HCT116 (cell line): ENCODE results near the gene SLC25A51. TPM values are rescaled to one million over a fixed set of nuclear protein-coding genes. Genes with fewer than 3 reads are reported as not detected.

Experiments
- ATAC-seq: fragments of 200-7000 bp; cut with Tn5 transposase; 2 replicates; pipeline ENCODE4 v1.9.1; 2020; ENCODE audit warnings: mild to moderate bottlenecking, moderate library complexity
- BruUV-seq: library from RNA; stranded (reverse); fragments of 400-500 nt; replicated peaks from 2 replicates; lab custom pipeline; 2021; lab: Mats Ljungman, UMichigan
- CTCF ChIA-PET: fragments of 300-600 bp; sonication (Branson Sonifier 250); formaldehyde crosslinking; loops from one replicate; lab custom pipeline; 2021; ENCODE audit warnings: antibody characterized with exemption; lab: Charles Lee
- POLR2A ChIA-PET: fragments of 300-600, 350-600 bp; sonication (Branson Sonifier 250); formaldehyde crosslinking; loops from one replicate; lab custom pipeline; 2021; ENCODE audit warnings: antibody characterized with exemption; lab: Charles Lee
- RAD21 ChIA-PET, 2 experiments: fragments of 300-600 bp; sonication (Branson Sonifier 250); formaldehyde crosslinking; loops; one replicate each; lab custom pipeline; 2023; ENCODE audit warnings: low total read pairs in 2 of 2; ENCODE audit not compliant: uncharacterized antibody in 2 of 2, unreplicated experiment in 2 of 2, low non-redundant PET in 1 of 2; lab: Charles Lee
- DNase-seq: peaks from one replicate; pipeline ENCODE4 v3.0.0-alpha.2; 2010; ENCODE audit warnings: low read depth, low spot score
- H2AFZ ChIP-seq: fragments of 200-600 bp; shearing (Covaris generic), sonication (generic); 2 replicates; pipeline ENCODE4 v1.6.1; 2017; ENCODE audit warnings: low read depth, mixed run types, mixed read lengths, antibody characterized with exemption, low read length; ENCODE audit not compliant: poor library complexity, severe bottlenecking
- H3K27ac ChIP-seq: 2 replicates; pipeline ENCODE4 v1.5.1; 2012; ENCODE audit warnings: low read depth, low read length
- H3K27me3 ChIP-seq: fragments of 200-600 bp; sonication (generic); 2 replicates; pipeline ENCODE4 v1.6.1; 2016; ENCODE audit warnings: mixed run types, low read length, mixed read lengths; ENCODE audit not compliant: insufficient read depth
- H3K36me3 ChIP-seq, 2 experiments: fragments of 200-500 bp in 1 of 2; fragments of 200-600 bp in 1 of 2; sonication (Bioruptor generic) in 1 of 2; sonication (generic) in 1 of 2; 2 replicates each; pipeline versions ENCODE4 v1.5.1 to v1.6.1; 2014 to 2016; ENCODE audit warnings: low read length in 2 of 2, inconsistent platforms in 1 of 2, mixed read lengths in 1 of 2, mixed run types in 1 of 2; ENCODE audit not compliant: insufficient read depth in 2 of 2, control insufficient read depth in 1 of 2
- H3K4me1 ChIP-seq, 2 experiments: fragments of 200-600 bp in 1 of 2; sonication (generic) in 1 of 2; 2 replicates each; pipeline versions ENCODE4 v1.5.1 to v1.6.1; 2012 to 2017; ENCODE audit warnings: low read length in 2 of 2, inconsistent platforms in 1 of 2, mild to moderate bottlenecking in 1 of 2, mixed read lengths in 1 of 2, mixed run types in 1 of 2, moderate library complexity in 1 of 2; ENCODE audit not compliant: insufficient read depth in 2 of 2, control insufficient read depth in 1 of 2
- H3K4me2 ChIP-seq: fragments of 200-600 bp; sonication (generic); 2 replicates; pipeline ENCODE4 v1.6.1; 2017; ENCODE audit warnings: mixed run types, low read length, mixed read lengths
- H3K4me3 ChIP-seq, 2 experiments: fragments of 200-600 bp in 1 of 2; sonication (generic) in 1 of 2; replicated peaks in 1 of 2; 2 replicates each; pipeline ENCODE4 v1.5.1; 2011 to 2016; ENCODE audit warnings: low read length in 2 of 2, control low read depth in 1 of 2, low read depth in 1 of 2, mild to moderate bottlenecking in 1 of 2, mixed read lengths in 1 of 2, mixed run types in 1 of 2
- H3K79me2 ChIP-seq: fragments of 200-600 bp; sonication (generic); 2 replicates; pipeline ENCODE4 v1.6.1; 2017; ENCODE audit warnings: mild to moderate bottlenecking, mixed run types, low read length, moderate library complexity, mixed read lengths; ENCODE audit not compliant: insufficient read depth
- H3K9ac ChIP-seq: fragments of 200-600 bp; sonication (generic); 2 replicates; pipeline ENCODE4 v1.6.1; 2016; ENCODE audit warnings: low read length, mixed read lengths
- H3K9me2 ChIP-seq: fragments of 200-600 bp; sonication (generic), shearing (Covaris generic); 2 replicates; pipeline ENCODE4 v1.6.1; 2017; ENCODE audit warnings: mixed run types, mild to moderate bottlenecking, moderate library complexity; ENCODE audit not compliant: insufficient read depth
- H3K9me3 ChIP-seq, 2 experiments: fragments of 200-500 bp in 1 of 2; fragments of 200-600 bp in 1 of 2; sonication (Bioruptor generic) in 1 of 2; sonication (generic) in 1 of 2; 2 replicates each; pipeline ENCODE4 v1.6.1; 2014 to 2017; ENCODE audit warnings: low read length in 2 of 2, mixed read lengths in 2 of 2, inconsistent platforms in 1 of 2, low read depth in 1 of 2, mild to moderate bottlenecking in 1 of 2, mixed run types in 1 of 2, moderate library complexity in 1 of 2; ENCODE audit not compliant: control insufficient read depth in 1 of 2, insufficient read depth in 1 of 2
- H4K20me1 ChIP-seq: fragments of 200-600 bp; sonication (generic), shearing (Covaris generic); 2 replicates; pipeline ENCODE4 v1.6.1; 2017; ENCODE audit warnings: mixed run types, mild to moderate bottlenecking, moderate library complexity; ENCODE audit not compliant: insufficient read depth
- CEBPB ChIP-seq: IDR thresholded peaks from 2 replicates; pipeline ENCODE4 v1.6.1; 2012; ENCODE audit warnings: low read depth
- TCF7L2 ChIP-seq: IDR thresholded peaks from 2 replicates; pipeline ENCODE4 v1.7.0; 2011; ENCODE audit warnings: borderline replicate concordance, inconsistent platforms; ENCODE audit not compliant: insufficient read depth, insufficient read length; ENCODE audit errors: extremely low read depth
- YY1 ChIP-seq: IDR thresholded peaks from 2 replicates; pipeline ENCODE4 v1.6.1; 2011; ENCODE audit warnings: low read length, low read depth, moderate library complexity, mild to moderate bottlenecking; ENCODE audit not compliant: insufficient replicate concordance; ENCODE audit errors: extremely low read depth
- ZFX ChIP-seq: fragments of 450-650 bp; IDR thresholded peaks from 2 replicates; pipeline ENCODE4 v1.6.1; 2017
- intact Hi-C: fragments of 100-400 bp; cut with micrococcal nuclease; formaldehyde crosslinking; loops from 2 replicates; pipeline ENCODE4 v1.10.0; 2022
- total RNA-seq: library from RNA; stranded (reverse); gene quantifications from one replicate; pipeline ENCODE4 v1.2.1, GENCODE V29; 2021; ENCODE audit not compliant: unreplicated experiment
- TF ChIP-seq, protein P1 (sequence below): IDR thresholded peaks from 2 replicates; pipeline ENCODE4 v1.6.1; 2012

Gene SLC25A51
- total RNA-seq, 1 experiment from 2014 or later = 27.3 TPM

DNA sequence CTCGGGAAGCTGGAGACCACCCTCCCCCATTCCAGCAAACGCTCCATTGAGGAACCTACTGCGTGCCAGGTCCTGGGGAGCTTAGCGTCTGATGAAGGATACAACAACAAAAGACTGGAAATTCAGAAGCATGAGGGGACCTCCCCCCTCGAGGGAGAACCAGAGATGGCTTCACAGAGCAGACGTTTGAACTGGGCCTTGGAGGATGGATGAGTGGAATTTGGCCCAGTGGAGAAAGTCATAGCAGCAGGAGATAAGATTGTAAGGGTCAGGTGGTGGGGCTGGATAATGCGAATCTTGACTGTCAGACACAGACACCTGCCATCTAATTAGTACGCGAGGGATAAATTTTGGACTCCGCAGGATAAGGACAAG is 1.2 kb upstream of the SLC25A51 start:
- no peak overlapping the region for H3K9ac ChIP-seq

DNA sequence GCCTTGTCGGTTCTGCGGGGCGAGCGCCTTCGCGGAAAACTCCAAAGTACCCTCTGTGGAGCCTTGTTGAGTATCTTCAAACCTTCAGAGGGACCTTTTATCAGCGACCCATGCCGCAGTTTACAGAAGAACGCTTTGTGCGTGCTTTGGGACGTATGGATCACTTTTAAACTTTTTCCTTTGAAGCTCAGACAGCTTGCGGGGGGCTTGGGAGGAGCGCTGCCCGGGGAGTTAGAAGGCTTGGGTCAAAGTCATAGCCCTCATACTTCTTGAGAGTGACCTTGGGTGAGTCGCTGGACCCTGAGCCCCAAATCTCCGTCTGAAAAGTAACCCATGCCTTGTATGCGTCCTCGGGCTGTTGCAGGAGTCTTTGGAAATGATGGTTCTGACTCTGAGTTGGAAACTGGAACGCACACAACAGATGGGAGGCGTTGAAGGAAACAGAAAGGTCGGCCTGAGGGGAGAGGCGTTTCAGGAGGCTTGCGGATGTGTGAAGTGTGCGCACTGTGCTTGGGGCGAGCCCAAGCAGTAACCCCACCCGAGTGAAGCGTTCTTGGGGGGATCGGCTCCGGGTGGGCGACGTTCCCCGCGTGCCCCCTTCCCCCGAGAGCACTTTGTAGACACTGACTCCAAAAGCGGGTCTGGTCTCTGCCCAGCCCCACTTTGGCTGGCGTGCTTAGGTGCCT is 661 bp upstream of the SLC25A51 start:
- TF ChIP-seq ZFX (peak; percentile 53), CEBPB (0 out of 2 replicates have a peak, but pooled peaks have one; percentile 31), TCF7L2 (no peak)
- TF ChIP-seq, all 23 proteins: peak for 2
- ChIA-PET POLR2A (no interaction called here), RAD21 (interaction anchor here in 1 of 2 experiments (1.1 kb wide), 1 partner anchor 159 kb away, joined by 4 read pairs; no protein-coding TSS in a partner anchor), CTCF (interaction anchor here (1.0 to 1.5 kb wide), 3 partner anchors 183 to 488 kb away, joined by 3 to 4 read pairs (median 3); partner anchors contain the start of gene ALDH1B1)
- H3K27me3 ChIP-seq = no peaks in the 10 kb centered on the region
- H3K36me3 ChIP-seq = no peaks in the 10 kb centered on the region
- H3K9me3 ChIP-seq = no peaks in the 10 kb centered on the region
- peaks cover 9 to 18% of the 10 kb centered on the region in 2 experiments; a peak in 2 of 4 replicates for H3K4me1 ChIP-seq
- peak overlapping the region; percentile 83 to 87 for H3K4me3 ChIP-seq
- no peaks in the 10 kb centered on the region for H3K9me2 ChIP-seq
- H4K20me1 ChIP-seq = no peaks in the 10 kb centered on the region
- no peak for ATAC-seq
- intact Hi-C loops = loop anchor here (1.0 to 5.0 kb wide), 5 partner anchors 102 to 458 kb away; partner anchors contain the start of genes DCAF10 and SHB
- BruUV-seq = TSS peak; percentile 74
- peaks cover 39% of the 10 kb centered on the region for H3K79me2 ChIP-seq
- DNase-seq = no peak
- peak overlapping the region; percentile 86 for H2AFZ ChIP-seq
- H3K4me2 ChIP-seq = peak overlapping the region; percentile 92
- H3K9ac ChIP-seq = peak overlapping the region; percentile 80
- peak overlapping the region; percentile 88 for H3K27ac ChIP-seq

More for the DNA sequence above, 1.2 kb upstream of the SLC25A51 start:
- ATAC-seq = no peak
- Histone ChIP-seq H3K27me3 (no peaks in the 10 kb centered on the region), H3K4me3 (peak overlapping the region in 1 of 2 experiments; percentile 83; a peak in 1 of 4 replicates), H3K27ac (peak overlapping the region; percentile 88; the same call in 1 of the 2 replicates), H2AFZ (no peak overlapping the region), H3K4me1 (peaks cover 9 to 18% of the 10 kb centered on the region in 2 experiments; a peak in 2 of 4 replicates), H4K20me1 (no peaks in the 10 kb centered on the region), H3K9me2 (no peaks in the 10 kb centered on the region), H3K4me2 (peak overlapping the region; percentile 92), H3K36me3 (no peaks in the 10 kb centered on the region), H3K79me2 (peaks cover 36% of the 10 kb centered on the region), H3K9me3 (no peaks in the 10 kb centered on the region)
- POLR2A ChIA-PET = no interaction called here
- RAD21 ChIA-PET = interaction anchor here in 1 of 2 experiments (1.1 kb wide), 1 partner anchor 158 kb away, joined by 4 read pairs; no protein-coding TSS in a partner anchor
- TF ChIP-seq, protein P1, sequence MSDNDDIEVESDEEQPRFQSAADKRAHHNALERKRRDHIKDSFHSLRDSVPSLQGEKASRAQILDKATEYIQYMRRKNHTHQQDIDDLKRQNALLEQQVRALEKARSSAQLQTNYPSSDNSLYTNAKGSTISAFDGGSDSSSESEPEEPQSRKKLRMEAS = no peak
- TF ChIP-seq YY1 = no peak
- no TSS peak for BruUV-seq
- intact Hi-C loops = loop anchor here (2.0 kb wide), 2 partner anchors 164 to 458 kb away; partner anchors contain the start of gene SHB
- CTCF ChIA-PET = interaction anchor here (1.1 to 1.5 kb wide), 2 partner anchors 183 to 256 kb away, joined by 3 to 4 read pairs; no protein-coding TSS in a partner anchor
- no peak for DNase-seq
